Subcutaneous abdominal adipose tissue (tissue), 5 donors: ENCODE measurements around the gene S1PR2.
"Not testable (repeated sequence)": the region's sequence is repeated elsewhere in the genome, so short reads cannot be mapped to it uniquely, and the experiment has no call there.

Source experiments
- H3K27ac ChIP-seq: one replicate; pipeline ENCODE4 v1.7.0; 2013; ENCODE audit warnings: low read depth, mild to moderate bottlenecking, inconsistent platforms, low read length, moderate library complexity
- H3K27me3 ChIP-seq, 5 donors: one replicate each; pipeline ENCODE4 v1.7.0; 2013; ENCODE audit warnings: low read length in 5 of 5, inconsistent platforms in 1 of 5; ENCODE audit not compliant: control insufficient read depth in 5 of 5, insufficient read depth in 4 of 5
- H3K36me3 ChIP-seq, 5 donors: one replicate each; pipeline ENCODE4 v1.7.0; 2013; ENCODE audit warnings: low read length in 5 of 5; ENCODE audit not compliant: control insufficient read depth in 5 of 5, insufficient read depth in 5 of 5
- H3K4me1 ChIP-seq, 5 donors: one replicate each; pipeline ENCODE4 v1.7.0; 2013; ENCODE audit warnings: low read length in 5 of 5, mild to moderate bottlenecking in 3 of 5, moderate library complexity in 1 of 5; ENCODE audit not compliant: control insufficient read depth in 5 of 5, insufficient read depth in 5 of 5
- H3K4me3 ChIP-seq, 5 donors: one replicate each; pipeline ENCODE4 v1.7.0; 2013; ENCODE audit warnings: low read length in 5 of 5, low read depth in 1 of 5
- H3K9ac ChIP-seq, 5 donors: one replicate each; pipeline ENCODE4 v1.7.0; 2013; ENCODE audit warnings: low read length in 5 of 5, mild to moderate bottlenecking in 4 of 5, moderate library complexity in 3 of 5
- H3K9me3 ChIP-seq, 5 donors: one replicate each; pipeline ENCODE4 v1.7.0; 2013; ENCODE audit warnings: low read length in 5 of 5; ENCODE audit not compliant: control insufficient read depth in 5 of 5
- donor health status: healthy.
- donor health status: healthy.
- donor health status: healthy.
- donor health status: healthy.
- donor health status: healthy.

Gene S1PR2

DNA sequence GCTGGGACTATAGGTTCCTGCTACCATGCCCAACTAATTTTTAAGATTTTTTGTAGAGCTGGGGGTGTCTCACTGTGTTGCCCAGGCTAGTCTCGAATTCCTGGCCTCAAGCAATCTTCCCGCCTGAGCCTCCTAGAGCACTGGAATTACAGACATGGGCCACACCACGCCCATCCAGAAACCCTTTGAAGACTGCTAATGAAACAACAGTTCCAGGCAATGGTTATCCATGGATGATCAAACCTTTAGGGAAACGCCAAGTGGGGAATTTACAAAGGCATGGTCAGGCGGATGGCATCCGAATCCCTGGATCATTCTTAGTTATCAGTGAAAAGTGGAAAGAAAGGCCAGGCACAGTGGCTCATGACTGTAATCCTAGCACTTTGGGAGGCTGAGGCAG lies 19.4 kb downstream of the S1PR2 start:
- Histone ChIP-seq H3K4me1 (no peaks in the 10 kb centered on the region), H3K27me3 (no peaks in the 10 kb centered on the region), H3K27ac (no peak overlapping the region)

GRCh38 chr19:10211061-10211460 lies 20.1 kb downstream of the S1PR2 start:
- H3K36me3 ChIP-seq: no peaks in the 10 kb centered on the region
- peaks cover 0 to 8% (median 6%) of the 10 kb centered on the region in 5 donors for H3K9me3 ChIP-seq
- H3K4me1 ChIP-seq: no peaks in the 10 kb centered on the region
- no peaks in the 10 kb centered on the region for H3K27me3 ChIP-seq
- H3K9ac ChIP-seq: no peak overlapping the region
- no peak overlapping the region for H3K4me3 ChIP-seq
- H3K27ac ChIP-seq: no peak overlapping the region

More for the DNA sequence above, 19.4 kb downstream of the S1PR2 start:
- H3K36me3 ChIP-seq: no peaks in the 10 kb centered on the region
- no peak overlapping the region for H3K4me3 ChIP-seq
- peaks cover 0 to 8% (median 6%) of the 10 kb centered on the region in 5 donors for H3K9me3 ChIP-seq
- H3K9ac ChIP-seq: no peak overlapping the region

DNA sequence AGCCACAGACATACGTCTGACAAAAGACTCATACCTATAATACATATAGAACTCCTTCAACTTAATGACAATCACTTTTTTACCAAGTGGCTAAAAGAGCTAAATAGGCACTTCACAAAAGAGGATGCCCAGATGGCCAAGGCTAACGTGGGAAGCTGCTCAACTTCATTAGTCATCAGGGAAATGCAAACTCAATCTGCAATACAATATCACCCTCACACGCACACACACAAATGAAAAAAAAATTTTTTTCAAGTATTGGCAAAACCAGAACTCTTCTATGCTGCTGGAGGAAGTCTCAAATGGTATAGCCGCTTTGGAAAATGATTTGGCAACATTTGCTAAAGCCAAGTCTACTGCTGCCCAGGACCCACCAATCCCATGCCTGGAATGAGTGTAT lies 21.8 kb downstream of the S1PR2 start:
- Histone ChIP-seq H3K36me3 (no peaks in the 10 kb centered on the region), H3K27ac (no peak overlapping the region)

GRCh38 chr19:10207026-10207425 lies 24.1 kb downstream of the S1PR2 start:
- Histone ChIP-seq H3K4me1 (no peaks in the 10 kb centered on the region), H3K36me3 (no peaks in the 10 kb centered on the region), H3K27me3 (no peaks in the 10 kb centered on the region), H3K4me3 (no peak overlapping the region), H3K9ac (no peak overlapping the region), H3K9me3 (peaks cover 0 to 8% (median 6%) of the 10 kb centered on the region in 5 donors), H3K27ac (no peak overlapping the region)

More for the DNA sequence above, 21.8 kb downstream of the S1PR2 start:
- H3K4me1 ChIP-seq: no peaks in the 10 kb centered on the region
- H3K27me3 ChIP-seq: no peaks in the 10 kb centered on the region
- no peak overlapping the region for H3K9ac ChIP-seq
- no peak overlapping the region for H3K4me3 ChIP-seq
- peaks cover 0 to 8% (median 6%) of the 10 kb centered on the region in 5 donors for H3K9me3 ChIP-seq

- H3K36me3 ChIP-seq: no peaks in the 10 kb centered on the region
- H3K27me3 ChIP-seq: no peaks in the 10 kb centered on the region
- no peak overlapping the region for H3K9ac ChIP-seq
- H3K9me3 ChIP-seq: peaks cover 0 to 8% (median 6%) of the 10 kb centered on the region in 5 donors
- no peak overlapping the region for H3K4me3 ChIP-seq
- no peaks in the 10 kb centered on the region for H3K4me1 ChIP-seq
- H3K27ac ChIP-seq: no peak overlapping the region
Observed at GRCh38 chr19:10206226-10206885, 24.8 kb downstream of the S1PR2 start.

- no peak overlapping the region for H3K27ac ChIP-seq
- no peak overlapping the region for H3K9ac ChIP-seq
- no peaks in the 10 kb centered on the region for H3K36me3 ChIP-seq
Observed at GRCh38 chr19:10205636-10206035, 25.5 kb downstream of the S1PR2 start.

GRCh38 chr19:10203686-10204085 lies 27.4 kb downstream of the S1PR2 start:
- no peaks in the 10 kb centered on the region for H3K27me3 ChIP-seq

More at GRCh38 chr19:10205636-10206035, 25.5 kb downstream of the S1PR2 start:
- H3K9me3 ChIP-seq: peaks cover 0 to 8% (median 6%) of the 10 kb centered on the region in 5 donors
- H3K27me3 ChIP-seq: no peaks in the 10 kb centered on the region
- H3K4me3 ChIP-seq: no peak overlapping the region
- no peaks in the 10 kb centered on the region for H3K4me1 ChIP-seq

DNA sequence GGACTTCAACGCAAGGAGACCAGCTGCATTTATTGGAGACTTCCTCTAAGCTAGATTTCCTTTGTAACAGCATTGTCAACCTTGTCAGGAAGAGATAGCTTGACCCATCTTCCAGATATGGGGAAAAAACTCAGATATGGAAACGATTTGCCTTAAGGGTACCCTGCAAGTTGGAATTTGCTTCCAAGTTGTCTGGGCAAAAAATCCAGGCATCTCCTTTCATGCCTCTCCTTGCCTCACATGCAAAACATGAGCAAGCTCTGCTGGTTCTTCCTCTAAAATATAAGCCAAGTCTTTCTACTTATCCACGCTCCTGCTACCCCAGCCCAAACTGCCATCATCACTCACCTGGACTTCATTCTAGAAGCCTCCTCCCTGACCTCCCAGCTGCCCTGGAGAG lies 30.0 kb downstream of the S1PR2 start:
- Histone ChIP-seq H3K27ac (no peak overlapping the region), H3K9me3 (no peaks in the 10 kb centered on the region)

More at GRCh38 chr19:10203686-10204085, 27.4 kb downstream of the S1PR2 start:
- Histone ChIP-seq H3K9ac (no peak overlapping the region), H3K4me1 (no peaks in the 10 kb centered on the region), H3K36me3 (no peaks in the 10 kb centered on the region), H3K4me3 (no peak overlapping the region), H3K9me3 (peaks cover 0 to 8% (median 6%) of the 10 kb centered on the region in 5 donors), H3K27ac (no peak overlapping the region)

GRCh38 chr19:10200101-10200500 lies 31.0 kb downstream of the S1PR2 start:
- not testable (repeated sequence) for H3K36me3 ChIP-seq, H3K9ac ChIP-seq, H3K27me3 ChIP-seq, H3K4me3 ChIP-seq, H3K9me3 ChIP-seq, H3K27ac ChIP-seq, H3K4me1 ChIP-seq

More for the DNA sequence above, 30.0 kb downstream of the S1PR2 start:
- Histone ChIP-seq H3K27me3 (no peaks in the 10 kb centered on the region), H3K4me1 (no peaks in the 10 kb centered on the region), H3K9ac (no peak overlapping the region), H3K36me3 (no peaks in the 10 kb centered on the region), H3K4me3 (no peak overlapping the region)

DNA sequence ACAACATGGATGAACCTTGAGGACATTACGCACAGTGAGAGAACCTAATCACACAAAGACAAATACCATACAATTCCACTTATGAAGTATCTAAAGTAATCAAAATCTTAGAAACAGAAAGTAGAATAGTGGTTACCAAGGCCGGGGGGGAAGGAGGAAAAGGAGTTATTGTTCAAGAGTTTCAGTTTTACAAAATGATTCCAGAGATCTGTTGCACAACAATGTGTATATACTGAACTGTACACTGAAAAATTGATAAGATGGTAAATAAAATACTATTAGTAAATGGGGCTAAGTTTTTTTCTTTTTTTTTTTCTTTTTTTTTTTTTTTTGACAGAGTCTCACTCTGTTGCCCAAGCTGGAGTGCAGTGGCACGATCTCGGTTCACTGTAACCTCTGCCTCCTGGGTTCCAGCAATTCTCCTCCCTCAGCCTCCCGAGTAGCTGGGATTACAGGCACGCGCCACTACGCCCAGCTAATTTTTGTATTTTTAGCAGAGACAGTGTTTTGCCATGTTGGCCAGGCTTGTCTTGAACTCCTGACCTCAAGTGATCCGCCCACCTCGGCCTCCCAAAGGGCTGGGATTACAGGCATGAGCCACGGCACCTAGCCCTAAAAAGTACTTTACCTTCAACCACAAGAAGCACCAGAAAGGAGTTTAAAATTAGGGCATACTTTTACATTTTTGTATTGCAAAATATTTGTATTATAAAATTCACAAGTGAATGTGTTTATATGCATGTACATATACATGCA lies 32.1 kb downstream of the S1PR2 start:
- Histone ChIP-seq H3K4me3 (peak overlapping the region in 1 of 5 donors; percentile 40), H3K9ac (peak overlapping the region in 2 of 5 donors; percentile 30 to 35)
- not testable (repeated sequence) for H3K27me3 ChIP-seq, H3K4me1 ChIP-seq, H3K9me3 ChIP-seq, H3K36me3 ChIP-seq, H3K27ac ChIP-seq
